Astrocyte (in vitro differentiated cells and primary cell): Measurements from ENCODE around the gene CLIP2. TPM values are rescaled to one million over a fixed set of nuclear protein-coding genes. Genes with fewer than 3 reads are reported as not detected.
"Not testable (repeated sequence)": the region's sequence is repeated elsewhere in the genome, so short reads cannot be mapped to it uniquely, and the experiment has no call there.

Source experiments
- DNase-seq: peaks from one replicate; pipeline ENCODE4 v3.0.0-alpha.2; 2010; ENCODE audit warnings: low read depth
- FAIRE-seq: peaks from 2 replicates; lab custom pipeline; 2011; peaks lifted over from hg19 to GRCh38; lab: Jason Lieb, UNC
- H2AFZ ChIP-seq: 2 replicates; pipeline ENCODE4 v1.6.0; 2012; ENCODE audit warnings: low read depth, low read length, inconsistent platforms
- H3K27ac ChIP-seq: 2 replicates; pipeline ENCODE4 v1.5.1; 2011; ENCODE audit warnings: low read depth, low read length, inconsistent platforms
- H3K27me3 ChIP-seq: 2 replicates; pipeline ENCODE4 v1.6.0; 2011; ENCODE audit warnings: low read length, inconsistent platforms; ENCODE audit not compliant: insufficient read depth
- H3K36me3 ChIP-seq: 2 replicates; pipeline ENCODE4 v1.5.1; 2011; ENCODE audit warnings: low read length, inconsistent platforms; ENCODE audit not compliant: insufficient read depth
- H3K4me1 ChIP-seq: 2 replicates; pipeline ENCODE4 v1.5.1; 2011; ENCODE audit warnings: low read length, inconsistent platforms; ENCODE audit not compliant: insufficient read depth
- H3K4me2 ChIP-seq: 2 replicates; pipeline ENCODE4 v1.6.0; 2012; ENCODE audit warnings: low read length, inconsistent platforms
- H3K4me3 ChIP-seq: 2 replicates; pipeline ENCODE4 v1.5.1; 2011; ENCODE audit warnings: low read depth, mild to moderate bottlenecking, low read length, inconsistent platforms; ENCODE audit not compliant: insufficient read depth
- H3K79me2 ChIP-seq: 2 replicates; pipeline ENCODE4 v1.6.0; 2012; ENCODE audit warnings: mild to moderate bottlenecking, low read length, inconsistent platforms; ENCODE audit not compliant: insufficient read depth
- H3K9ac ChIP-seq: 2 replicates; pipeline ENCODE4 v1.6.0; 2012; ENCODE audit warnings: mild to moderate bottlenecking, low read length, inconsistent platforms
- H3K9me3 ChIP-seq: 2 replicates; pipeline ENCODE4 v1.5.1; 2012; ENCODE audit warnings: low read depth, mild to moderate bottlenecking, low read length, inconsistent platforms; ENCODE audit not compliant: insufficient read depth
- H4K20me1 ChIP-seq: 2 replicates; pipeline ENCODE4 v1.6.0; 2012; ENCODE audit warnings: low read length, inconsistent platforms; ENCODE audit not compliant: insufficient read depth
- H3K27ac Mint-ChIP-seq: one replicate; pipeline ENCODE4 v1.8.0; 2021; ENCODE audit warnings: mild to moderate bottlenecking, mixed read lengths; ENCODE audit not compliant: unreplicated experiment
- H3K27me3 Mint-ChIP-seq: one replicate; pipeline ENCODE4 v1.8.0; 2021; ENCODE audit warnings: low read depth, mixed read lengths; ENCODE audit not compliant: unreplicated experiment
- H3K36me3 Mint-ChIP-seq: one replicate; pipeline ENCODE4 v1.8.0; 2021; ENCODE audit warnings: low read depth, mixed read lengths; ENCODE audit not compliant: unreplicated experiment
- H3K4me1 Mint-ChIP-seq: one replicate; pipeline ENCODE4 v1.8.0; 2021; ENCODE audit warnings: low read depth, mixed read lengths; ENCODE audit not compliant: unreplicated experiment
- H3K4me3 Mint-ChIP-seq: one replicate; pipeline ENCODE4 v1.8.0; 2021; ENCODE audit warnings: mild to moderate bottlenecking, moderate library complexity, mixed read lengths; ENCODE audit not compliant: unreplicated experiment
- H3K9me3 Mint-ChIP-seq: one replicate; pipeline ENCODE4 v1.8.0; 2021; ENCODE audit warnings: mild to moderate bottlenecking, mixed read lengths; ENCODE audit not compliant: unreplicated experiment
- EZH2 ChIP-seq: IDR thresholded peaks from 2 replicates; pipeline ENCODE4 v1.6.1; 2012; ENCODE audit warnings: mild to moderate bottlenecking, low read length, inconsistent platforms; ENCODE audit not compliant: insufficient read depth
- total RNA-seq: library from RNA; stranded (reverse); gene quantifications from 2 replicates; pipeline ENCODE4 v1.2.1, GENCODE V29; 2021
- TF ChIP-seq, protein P1 (sequence below): IDR thresholded peaks from 2 replicates; pipeline ENCODE4 v1.5.1; 2011; ENCODE audit warnings: low read depth, mild to moderate bottlenecking, inconsistent platforms, low read length, moderate library complexity; ENCODE audit not compliant: insufficient read depth

The CLIP2 gene
- total RNA-seq, 1 donor from 2014 or later: 31.4 TPM

DNA sequence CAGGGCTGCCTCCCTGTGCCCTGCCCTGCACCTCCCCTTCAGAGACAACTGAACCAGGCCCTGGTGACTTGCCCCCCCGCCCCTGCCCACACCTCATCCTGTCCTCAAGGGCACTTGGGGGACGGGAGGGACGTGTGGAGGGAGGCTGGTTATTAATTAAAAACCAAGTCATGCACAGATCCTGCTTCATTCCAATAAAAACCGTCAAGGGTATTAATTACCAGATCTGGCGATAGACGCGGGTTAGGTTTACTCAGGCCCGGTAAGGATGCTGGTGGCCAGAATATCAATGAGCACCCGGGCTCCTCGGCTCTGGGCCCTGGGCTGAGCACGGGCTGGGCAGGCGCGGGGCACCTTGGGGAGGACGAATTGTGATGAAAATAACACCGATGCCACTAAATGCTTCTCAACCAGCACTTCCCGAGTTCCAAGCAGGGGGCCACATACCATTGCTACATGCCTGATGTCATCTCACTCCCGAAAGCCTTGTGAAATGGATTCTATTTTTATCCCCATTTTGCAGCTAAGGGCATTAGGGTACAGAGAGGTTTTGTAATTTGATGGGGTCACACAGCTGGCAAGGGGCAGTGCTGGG is 140.0 kb downstream of the CLIP2 start:
- Histone ChIP-seq H3K27ac (peak overlapping the region; percentile 62), H3K4me1 (peaks cover 23% of the 10 kb centered on the region), H3K4me2 (peak overlapping the region; percentile 73), H2AFZ (peak overlapping the region; percentile 72), H3K36me3 (no peaks in the 10 kb centered on the region), H4K20me1 (no peaks in the 10 kb centered on the region), H3K9me3 (no peaks in the 10 kb centered on the region), H3K27me3 (no peaks in the 10 kb centered on the region), H3K4me3 (no peak overlapping the region), H3K79me2 (no peaks in the 10 kb centered on the region), H3K9ac (peak overlapping the region; percentile 61)
- TF ChIP-seq EZH2: no peak
- TF ChIP-seq, protein P1, sequence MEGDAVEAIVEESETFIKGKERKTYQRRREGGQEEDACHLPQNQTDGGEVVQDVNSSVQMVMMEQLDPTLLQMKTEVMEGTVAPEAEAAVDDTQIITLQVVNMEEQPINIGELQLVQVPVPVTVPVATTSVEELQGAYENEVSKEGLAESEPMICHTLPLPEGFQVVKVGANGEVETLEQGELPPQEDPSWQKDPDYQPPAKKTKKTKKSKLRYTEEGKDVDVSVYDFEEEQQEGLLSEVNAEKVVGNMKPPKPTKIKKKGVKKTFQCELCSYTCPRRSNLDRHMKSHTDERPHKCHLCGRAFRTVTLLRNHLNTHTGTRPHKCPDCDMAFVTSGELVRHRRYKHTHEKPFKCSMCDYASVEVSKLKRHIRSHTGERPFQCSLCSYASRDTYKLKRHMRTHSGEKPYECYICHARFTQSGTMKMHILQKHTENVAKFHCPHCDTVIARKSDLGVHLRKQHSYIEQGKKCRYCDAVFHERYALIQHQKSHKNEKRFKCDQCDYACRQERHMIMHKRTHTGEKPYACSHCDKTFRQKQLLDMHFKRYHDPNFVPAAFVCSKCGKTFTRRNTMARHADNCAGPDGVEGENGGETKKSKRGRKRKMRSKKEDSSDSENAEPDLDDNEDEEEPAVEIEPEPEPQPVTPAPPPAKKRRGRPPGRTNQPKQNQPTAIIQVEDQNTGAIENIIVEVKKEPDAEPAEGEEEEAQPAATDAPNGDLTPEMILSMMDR: no peak
- Mint-ChIP-seq H3K4me1 (peaks cover 3% of the 10 kb centered on the region), H3K27me3 (no peaks in the 10 kb centered on the region), H3K36me3 (no peaks in the 10 kb centered on the region), H3K9me3 (no peaks in the 10 kb centered on the region), H3K4me3 (no peak overlapping the region), H3K27ac (peak overlapping the region; percentile 75)
- DNase-seq (peak; percentile 71), FAIRE-seq (no peak)

DNA sequence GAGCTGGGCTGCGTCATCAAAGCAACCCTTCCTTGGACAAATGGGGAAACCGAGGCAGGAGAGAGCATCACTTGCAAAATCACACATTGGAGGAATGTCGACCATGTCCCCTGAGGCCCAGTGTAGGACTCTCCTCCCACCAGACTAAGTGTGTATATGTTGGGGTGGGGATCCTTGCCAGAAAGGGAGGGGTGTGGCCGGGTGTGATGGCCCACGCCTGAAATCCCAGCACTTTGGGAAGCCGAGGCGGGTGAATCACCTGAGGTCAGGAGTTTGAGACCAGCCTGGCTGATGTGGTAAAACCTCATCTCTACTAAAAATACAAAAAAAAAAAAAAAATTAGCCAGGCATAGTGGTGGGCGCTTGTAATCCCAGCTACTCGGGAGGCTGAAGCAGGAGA is 141.2 kb downstream of the CLIP2 start:
- not testable (repeated sequence) for FAIRE-seq, H3K4me3 ChIP-seq, H3K9me3 ChIP-seq, H2AFZ ChIP-seq, H3K79me2 ChIP-seq, H3K36me3 Mint-ChIP-seq, H3K9me3 Mint-ChIP-seq, H3K4me3 Mint-ChIP-seq, H3K27ac Mint-ChIP-seq, H4K20me1 ChIP-seq, H3K4me1 Mint-ChIP-seq, H3K27ac ChIP-seq, H3K27me3 Mint-ChIP-seq, H3K27me3 ChIP-seq, H3K36me3 ChIP-seq
- Histone ChIP-seq H3K4me2 (peak overlapping the region; percentile 39), H3K9ac (peak overlapping the region; percentile 14), H3K4me1 (peaks cover 23% of the 10 kb centered on the region)
- DNase-seq: peak; percentile 46

DNA sequence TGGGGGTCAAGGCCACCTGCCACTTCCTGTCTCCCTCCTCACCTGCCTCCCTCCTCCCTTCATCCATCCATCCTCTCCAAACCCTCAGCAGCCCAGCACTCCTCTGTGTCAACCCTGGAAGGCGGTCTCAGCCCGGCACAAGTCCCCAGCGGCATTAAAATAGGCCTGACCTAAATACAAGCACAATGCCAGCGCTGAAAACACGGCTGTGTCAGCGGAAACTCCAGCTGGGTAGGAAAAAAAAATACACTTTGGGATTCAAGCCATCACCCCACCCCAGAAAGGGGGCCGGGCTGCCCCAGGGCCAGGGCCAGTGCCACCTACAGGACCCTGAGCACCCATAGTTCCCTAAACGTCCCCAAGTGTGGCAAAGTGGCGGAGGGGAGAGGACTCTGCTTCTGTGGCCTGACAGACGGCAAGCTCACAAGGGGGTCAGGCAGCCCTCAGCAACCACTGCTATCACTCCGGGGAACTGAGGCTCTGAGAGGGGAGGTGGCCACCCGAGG is 141.8 kb downstream of the CLIP2 start:
- TF ChIP-seq, protein P1: no peak
- no peak for TF ChIP-seq EZH2
- Mint-ChIP-seq H3K27ac (no peak overlapping the region), H3K36me3 (no peaks in the 10 kb centered on the region), H3K4me1 (peaks cover 7% of the 10 kb centered on the region), H3K27me3 (no peaks in the 10 kb centered on the region), H3K9me3 (no peaks in the 10 kb centered on the region), H3K4me3 (no peak overlapping the region)
- Histone ChIP-seq H4K20me1 (no peaks in the 10 kb centered on the region), H3K27me3 (no peaks in the 10 kb centered on the region), H3K36me3 (no peaks in the 10 kb centered on the region), H3K4me1 (peaks cover 23% of the 10 kb centered on the region), H3K9me3 (no peaks in the 10 kb centered on the region), H3K4me3 (no peak overlapping the region), H3K27ac (no peak overlapping the region), H3K9ac (peak overlapping the region; percentile 24), H3K79me2 (no peaks in the 10 kb centered on the region), H3K4me2 (no peak overlapping the region), H2AFZ (no peak overlapping the region)
- FAIRE-seq: no peak
- no peak for DNase-seq

DNA sequence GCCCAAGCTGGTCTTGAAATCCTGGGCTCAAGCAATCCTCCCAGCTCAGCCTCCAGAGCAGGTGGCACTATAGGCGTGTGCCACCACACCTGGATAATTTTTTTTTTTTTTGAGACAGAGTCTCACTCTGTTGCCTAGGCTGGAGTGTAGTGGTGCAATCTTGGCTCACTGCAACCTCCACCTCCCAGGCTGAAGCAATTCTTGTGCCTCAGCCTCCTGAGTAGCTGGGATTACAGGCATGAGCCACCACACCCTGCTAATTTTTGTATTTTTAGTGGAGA is 148.0 kb downstream of the CLIP2 start:
- not testable (repeated sequence) for H3K27ac ChIP-seq, H3K4me3 Mint-ChIP-seq, H3K79me2 ChIP-seq, H4K20me1 ChIP-seq, H3K9me3 ChIP-seq, H2AFZ ChIP-seq, H3K9me3 Mint-ChIP-seq, H3K4me3 ChIP-seq, H3K4me2 ChIP-seq, DNase-seq, H3K36me3 Mint-ChIP-seq, H3K27ac Mint-ChIP-seq, H3K36me3 ChIP-seq, H3K9ac ChIP-seq, H3K4me1 ChIP-seq, FAIRE-seq, H3K27me3 Mint-ChIP-seq, H3K4me1 Mint-ChIP-seq, H3K27me3 ChIP-seq
